GM21576 (cell line): ENCODE results near the gene NOLC1.

Source experiments
- ATAC-seq: cut with Tn5 transposase; IDR thresholded peaks from one replicate; pipeline ENCODE4 v1.9.1; 2021; ENCODE audit warnings: mild to moderate bottlenecking, moderate library complexity; ENCODE audit not compliant: unreplicated experiment

Gene NOLC1

DNA sequence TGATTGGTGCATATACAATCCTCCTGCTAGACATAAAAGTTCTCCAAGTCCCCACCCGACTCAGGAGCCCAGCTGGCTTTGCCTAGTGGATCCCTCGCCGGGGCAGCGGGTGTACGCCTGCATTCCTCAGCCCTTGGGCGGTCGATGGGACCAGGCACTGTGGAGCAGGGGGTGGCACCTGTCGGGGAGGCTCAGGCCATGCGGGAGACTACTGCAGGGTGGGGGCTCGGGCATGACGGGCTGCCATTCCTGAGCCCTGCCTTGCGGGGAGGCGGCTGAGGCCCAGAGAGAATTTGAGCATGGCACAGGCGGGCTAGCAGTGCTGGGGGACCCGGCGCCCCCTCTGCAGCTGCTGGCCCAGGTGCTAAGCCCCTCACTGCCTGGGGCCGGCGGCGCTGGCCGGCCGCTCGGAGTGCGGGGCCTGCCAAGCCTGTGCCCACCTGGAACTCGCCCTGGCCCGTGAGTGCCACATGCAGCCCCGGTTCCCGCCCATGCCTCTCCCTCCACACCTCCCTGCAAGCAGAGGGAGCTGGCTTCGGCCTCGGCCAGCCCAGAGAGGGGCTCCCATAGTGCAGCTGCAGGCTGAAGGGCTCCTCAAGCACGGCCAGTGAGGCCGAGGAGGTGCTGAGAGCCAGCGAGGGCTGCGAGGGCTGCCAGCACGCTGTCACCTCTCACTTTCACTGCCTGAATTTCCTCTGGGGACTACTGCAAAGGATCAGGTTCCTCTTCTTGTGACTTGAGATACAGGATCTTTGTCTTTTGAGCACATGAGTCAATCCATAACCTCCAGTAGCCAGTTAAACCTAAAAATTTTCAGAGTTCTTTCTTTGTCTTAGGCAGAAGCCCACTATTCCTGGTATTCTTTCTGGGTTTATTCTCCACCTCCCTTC is 48.8 kb downstream of the NOLC1 start:
- no peak for ATAC-seq

DNA sequence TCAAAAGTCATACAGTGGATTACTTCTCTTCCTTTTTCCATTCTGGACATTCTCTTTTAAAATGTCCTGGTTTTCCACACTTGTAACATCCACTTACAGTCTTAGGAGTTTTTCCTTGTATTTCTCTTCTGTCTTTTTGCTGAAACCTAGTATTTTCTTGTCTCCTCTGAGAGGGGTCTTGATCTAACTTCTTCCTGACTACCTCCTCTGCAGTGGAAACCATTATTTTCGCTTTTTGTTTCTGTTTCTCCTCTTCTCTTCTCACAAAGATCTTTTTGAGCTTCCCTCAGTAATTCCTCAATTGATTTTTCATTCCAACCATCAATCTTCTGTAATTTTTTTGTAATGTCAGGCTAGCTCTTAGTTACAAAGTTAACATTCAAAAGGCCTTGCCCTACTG is 50.2 kb downstream of the NOLC1 start:
- ATAC-seq = no peak

DNA sequence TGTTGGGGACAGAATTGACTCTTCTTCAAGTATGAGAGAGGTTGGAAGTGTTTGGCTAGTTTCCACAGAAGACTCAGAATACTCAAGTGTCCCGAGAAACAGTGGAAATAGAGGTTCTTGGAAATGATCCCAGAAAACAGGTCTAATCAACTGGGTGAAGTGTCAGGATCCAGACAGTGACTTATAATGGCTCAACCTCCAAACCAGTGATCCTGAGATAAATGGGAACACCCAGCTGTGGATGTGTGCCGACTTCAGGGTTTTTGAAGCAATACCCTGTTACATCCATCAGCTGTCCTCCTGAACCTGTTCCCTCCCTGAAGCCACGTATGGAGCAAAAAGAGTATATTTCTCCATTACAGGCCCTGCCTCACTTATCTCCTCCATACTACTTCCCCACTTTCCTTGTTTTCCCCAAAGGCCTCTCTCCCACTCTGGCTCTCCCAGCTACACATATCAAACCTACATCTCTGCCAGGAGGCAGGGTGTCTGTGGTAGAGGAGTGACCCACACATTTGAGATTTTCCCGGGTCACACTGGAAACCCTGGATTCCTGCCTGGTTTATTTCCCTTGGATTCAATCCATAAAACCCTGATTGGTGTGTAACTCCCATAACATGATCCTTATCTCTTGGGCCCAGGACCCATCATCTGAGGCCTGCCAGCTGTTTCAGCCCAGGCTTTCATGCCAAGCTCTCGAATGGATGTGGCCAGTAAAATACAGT is 56.3 kb downstream of the NOLC1 start:
- ATAC-seq = no peak

DNA sequence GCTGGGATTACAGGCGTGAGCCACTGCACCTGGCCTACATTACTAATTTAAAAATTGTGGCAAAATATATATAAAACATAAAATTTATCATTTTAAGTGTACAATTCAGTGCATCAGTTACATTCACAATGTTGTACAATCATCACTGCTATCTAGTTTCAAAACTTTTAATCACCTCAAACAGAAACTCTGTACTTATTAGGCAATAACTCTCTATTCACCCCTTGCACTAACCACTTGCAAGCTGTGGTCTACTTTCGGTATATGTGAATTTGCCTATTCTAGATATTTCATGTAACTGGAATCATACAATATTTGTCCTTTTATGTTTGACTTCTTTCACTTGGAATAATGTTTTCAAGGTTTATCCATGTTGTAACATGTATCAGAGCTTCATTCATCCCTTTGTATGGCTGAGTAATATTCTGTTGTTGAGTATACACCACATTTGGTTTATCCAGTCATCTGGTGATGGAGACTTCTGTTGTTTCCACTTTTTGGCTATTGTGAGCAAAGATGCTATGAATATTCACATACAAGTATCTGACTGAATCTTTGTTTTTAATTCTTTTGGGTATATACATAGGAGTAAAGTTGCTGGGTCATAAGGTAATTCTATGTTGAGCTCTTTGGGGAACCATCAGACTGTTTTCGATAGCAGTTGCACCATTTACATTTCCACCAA is 59.6 kb downstream of the NOLC1 start:
- no peak for ATAC-seq
